KMS-11 (cell line): Measurements from ENCODE around the gene VGLL2.

ENCODE experiments used
- H2AFZ ChIP-seq: fragments of 200-600 bp; sonication (generic); 2 replicates; pipeline ENCODE4 v1.6.1; 2016; ENCODE audit warnings: antibody characterized with exemption, mixed run types, low read depth
- H3K27ac ChIP-seq: fragments of 200-600 bp; sonication (generic); 2 replicates; pipeline ENCODE4 v1.6.1; 2016; ENCODE audit warnings: mild to moderate bottlenecking, mixed run types
- H3K27me3 ChIP-seq: fragments of 200-600 bp; sonication (generic); 2 replicates; pipeline ENCODE4 v1.6.1; 2017; ENCODE audit warnings: mild to moderate bottlenecking, low read depth, mixed run types, moderate library complexity; ENCODE audit not compliant: insufficient read depth
- H3K36me3 ChIP-seq: fragments of 200-600 bp; sonication (generic); 2 replicates; pipeline ENCODE4 v1.6.1; 2017; ENCODE audit warnings: mild to moderate bottlenecking, mixed run types; ENCODE audit not compliant: insufficient read depth
- H3K4me1 ChIP-seq: fragments of 200-600 bp; sonication (generic); 2 replicates; pipeline ENCODE4 v1.6.1; 2016; ENCODE audit warnings: mild to moderate bottlenecking, low read depth, mixed run types; ENCODE audit not compliant: poor library complexity, severe bottlenecking
- H3K4me2 ChIP-seq: fragments of 200-600 bp; sonication (generic); 2 replicates; pipeline ENCODE4 v1.7.0; 2016; ENCODE audit warnings: mild to moderate bottlenecking, mixed run types
- H3K4me3 ChIP-seq: fragments of 200-600 bp; sonication (generic); IDR thresholded peaks from 2 replicates; pipeline ENCODE4 v1.6.1; 2017; ENCODE audit warnings: low read depth, low read length, mixed read lengths; ENCODE audit not compliant: insufficient read depth
- H3K79me2 ChIP-seq: fragments of 200-600 bp; sonication (generic); 2 replicates; pipeline ENCODE4 v1.6.1; 2016; ENCODE audit warnings: low read depth, mixed run types; ENCODE audit not compliant: insufficient read depth
- H3K9ac ChIP-seq: fragments of 200-600 bp; sonication (generic); 2 replicates; pipeline ENCODE4 v1.6.1; 2016; ENCODE audit warnings: mild to moderate bottlenecking, mixed run types
- H4K20me1 ChIP-seq: fragments of 200-600 bp; sonication (generic); 2 replicates; pipeline ENCODE4 v1.6.1; 2016; ENCODE audit warnings: mild to moderate bottlenecking, mixed run types; ENCODE audit not compliant: insufficient read depth
- CTCF ChIP-seq: fragments of 200-600 bp; sonication (generic); conservative IDR thresholded peaks from 2 replicates; pipeline ENCODE4 v1.6.1; 2017; ENCODE audit warnings: low read depth, mild to moderate bottlenecking, antibody characterized with exemption, low read length, moderate library complexity, mixed read lengths

The VGLL2 gene

GRCh38 chr6:117288083-117288715, 22.8 kb downstream of the VGLL2 start:
- no peak overlapping the region for H3K9ac ChIP-seq

GRCh38 chr6:117290173-117290846, 25.0 kb downstream of the VGLL2 start:
- H3K36me3 ChIP-seq: no peaks in the 10 kb centered on the region
- no peak overlapping the region for H3K4me2 ChIP-seq
- no peaks in the 10 kb centered on the region for H3K27me3 ChIP-seq
- no peak for TF ChIP-seq CTCF
- no peak overlapping the region for H3K9ac ChIP-seq
- H3K79me2 ChIP-seq: no peaks in the 10 kb centered on the region
- H2AFZ ChIP-seq: no peak overlapping the region
- H3K27ac ChIP-seq: no peak overlapping the region
- H4K20me1 ChIP-seq: no peaks in the 10 kb centered on the region
- H3K4me3 ChIP-seq: no peak overlapping the region
- H3K4me1 ChIP-seq: no peaks in the 10 kb centered on the region

More at GRCh38 chr6:117288083-117288715, 22.8 kb downstream of the VGLL2 start:
- H4K20me1 ChIP-seq: no peaks in the 10 kb centered on the region
- no peaks in the 10 kb centered on the region for H3K4me1 ChIP-seq
- H3K27ac ChIP-seq: no peak overlapping the region
- H3K36me3 ChIP-seq: no peaks in the 10 kb centered on the region
- H3K79me2 ChIP-seq: no peaks in the 10 kb centered on the region
- H2AFZ ChIP-seq: no peak overlapping the region
- H3K4me3 ChIP-seq: no peak overlapping the region
- no peak for TF ChIP-seq CTCF
- no peak overlapping the region for H3K4me2 ChIP-seq
- H3K27me3 ChIP-seq: no peaks in the 10 kb centered on the region

- no peak overlapping the region for H3K4me2 ChIP-seq
- H3K27me3 ChIP-seq: no peaks in the 10 kb centered on the region
- H3K79me2 ChIP-seq: no peaks in the 10 kb centered on the region
- H3K4me1 ChIP-seq: peaks cover 2% of the 10 kb centered on the region
- H4K20me1 ChIP-seq: no peaks in the 10 kb centered on the region
- H3K27ac ChIP-seq: no peak overlapping the region
- no peaks in the 10 kb centered on the region for H3K36me3 ChIP-seq
- no peak overlapping the region for H3K9ac ChIP-seq
- H3K4me3 ChIP-seq: no peak overlapping the region
- no peak overlapping the region for H2AFZ ChIP-seq
- no peak for TF ChIP-seq CTCF
Measured at GRCh38 chr6:117298941-117299340, 33.6 kb downstream of the VGLL2 start.

- H3K4me1 ChIP-seq: peaks cover 8% of the 10 kb centered on the region
- no peak overlapping the region for H3K4me2 ChIP-seq
- no peak overlapping the region for H2AFZ ChIP-seq
- TF ChIP-seq CTCF: no peak
- H3K79me2 ChIP-seq: no peaks in the 10 kb centered on the region
- H3K9ac ChIP-seq: no peak overlapping the region
- no peaks in the 10 kb centered on the region for H3K27me3 ChIP-seq
- H4K20me1 ChIP-seq: no peaks in the 10 kb centered on the region
- H3K4me3 ChIP-seq: no peak overlapping the region
- no peak overlapping the region for H3K27ac ChIP-seq
- no peaks in the 10 kb centered on the region for H3K36me3 ChIP-seq
Measured at GRCh38 chr6:117303323-117303722, 38.0 kb downstream of the VGLL2 start.
